ENCODE data around the gene ZNF619. TPM values are rescaled to one million over a fixed set of nuclear protein-coding genes. Genes with fewer than 3 reads are reported as not detected.

Gene ZNF619
- total and polyA plus RNA-seq, 9 of the 15 experiments (the other 6 are each of a cell fraction or from before 2014, with no cell fraction given), result 1.3 to 9.1 (median 6.3) TPM

DNA sequence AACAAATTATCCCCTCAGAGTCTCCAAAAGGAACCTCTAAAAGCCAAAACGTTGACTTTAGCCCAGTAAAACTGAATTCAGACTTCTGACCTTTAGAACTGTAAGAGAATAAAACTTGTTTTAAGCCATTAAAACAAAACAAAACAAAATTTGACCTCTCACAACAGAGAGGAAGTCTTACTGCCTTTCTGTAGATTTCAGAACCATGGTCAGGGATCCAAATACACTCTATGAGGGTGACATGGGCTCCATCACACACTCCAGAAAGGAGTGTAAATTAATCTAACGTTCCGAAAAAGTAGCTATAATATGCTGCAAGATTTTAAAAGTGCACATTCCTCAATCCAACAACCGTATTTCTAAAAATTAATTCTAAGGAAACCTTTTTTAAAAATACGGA is 39.0 kb upstream of the ZNF619 start:
- Histone ChIP-seq H3K27ac (ENCODE audit: extremely low read depth, low read depth, low read length) (no peak overlapping the region), H3K9me1 (ENCODE audit: control insufficient read depth, insufficient read depth, low read length) (no peaks in the 10 kb centered on the region), H3K9me3 (replicated peaks; ENCODE audit: control insufficient read depth, insufficient read depth, low read depth, low read length) (no peaks in the 10 kb centered on the region), H3K9ac (ENCODE audit: insufficient read depth in 1 of 2, low read depth in 2 of 2, low read length in 2 of 2) (no peak overlapping the region), H3K79me2 (ENCODE audit: control insufficient read depth, insufficient read depth, low read length) (no peaks in the 10 kb centered on the region), H3K36me3 (ENCODE audit: control insufficient read depth, insufficient read depth, low read length) (no peaks in the 10 kb centered on the region), H3K4me3 (no peak overlapping the region), H2AFZ (ENCODE audit: low read depth, low read length) (no peak overlapping the region), H3K4me1 (replicated peaks in 1 of 2; ENCODE audit: control insufficient read depth in 2 of 2, insufficient read depth in 2 of 2, low read length in 2 of 2) (0 out of 5 replicates have a peak, but pooled peaks cover 0 to 2% of the 10 kb centered on the region in 2 experiments), H4K20me1 (replicated peaks; ENCODE audit: control insufficient read depth, insufficient read depth, low read length) (no peaks in the 10 kb centered on the region), H3K27me3 (ENCODE audit: control insufficient read depth in 2 of 2, insufficient read depth in 2 of 2, low read length in 2 of 2) (no peaks in the 10 kb centered on the region), H3K4me2 (ENCODE audit: insufficient read depth, low read length) (no peak overlapping the region)
- ATAC-seq, result peak; percentile 66; the same call in 2 of the 3 replicates
- intact Hi-C loops (cut with micrococcal nuclease), result no loop called here
- ChIA-PET POLR2A (no interaction called here), CTCF (ENCODE audit: low intra/inter-chr PET ratio) (no interaction called here)
- TF ChIP-seq, protein P1, sequence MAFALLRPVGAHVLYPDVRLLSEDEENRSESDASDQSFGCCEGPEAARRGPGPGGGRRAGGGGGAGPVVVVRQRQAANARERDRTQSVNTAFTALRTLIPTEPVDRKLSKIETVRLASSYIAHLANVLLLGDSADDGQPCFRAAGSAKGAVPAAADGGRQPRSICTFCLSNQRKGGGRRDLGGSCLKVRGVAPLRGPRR (CRISPR knock-in tag; IDR thresholded peaks at IDR 0.05), result no peak
- TF ChIP-seq REST (IDR thresholded peaks at IDR 0.05; ENCODE audit: borderline replicate concordance) (peak; percentile 96), REST (CRISPR knock-in tag; IDR thresholded peaks at IDR 0.05; ENCODE audit: low read depth) (peak; percentile 80; the same call in 1 of the 2 replicates), EHMT2 (IDR thresholded peaks at IDR 0.05) (peak; percentile 92), MYC (IDR thresholded peaks at IDR 0.05; ENCODE audit: low read depth, low read length) (no peak), MYC (CRISPR knock-in tag; IDR thresholded peaks at IDR 0.05; ENCODE audit: borderline replicate concordance, low read depth) (no peak), AFF1 (IDR thresholded peaks at IDR 0.05; ENCODE audit: low read depth in 1 of 2, partially characterized antibody in 2 of 2) (peak in 1 of 2 experiments; percentile 46), MEF2D (tag; conservative IDR thresholded peaks at IDR 0.05; ENCODE audit: low read depth) (no peak), FOSL1 (tag; conservative IDR thresholded peaks at IDR 0.05) (peak; percentile 14; the same call in 1 of the 2 replicates), MIER1 (IDR thresholded peaks at IDR 0.05; ENCODE audit: low read depth) (peak; percentile 89)
- in situ Hi-C loops (cut with MboI), result loop anchor here (10.0 kb wide), 1 partner anchor 243 kb away; no protein-coding TSS in a partner anchor
- 30% methylated on average over 5 of the region's 5 CpGs for WGBS (ENCODE audit: insufficient coverage, low coverage, missing lambda C conversion rate)
- no peak for DNase-seq (ENCODE audit: extremely low read depth in 1 of 4, low spot score in 3 of 4)
- no TSS peak for BruUV-seq (replicated peaks)
- no peak for FAIRE-seq

Data from K562 (cell line).